ENCODE data around the gene NTMT2.

Gene NTMT2

GRCh38 chr1:170210142-170210541 is 64.4 kb downstream of the NTMT2 start:
- no peak for DNase-seq (ENCODE audit: low read depth)

- DNase-seq (ENCODE audit: low read depth), result no peak
Observed at GRCh38 chr1:170213596-170213995, 67.8 kb downstream of the NTMT2 start.

- no peak for DNase-seq (ENCODE audit: low read depth)
Observed at GRCh38 chr1:170214117-170215032, 68.6 kb downstream of the NTMT2 start.

GRCh38 chr1:170215072-170215885 is 69.5 kb downstream of the NTMT2 start:
- DNase-seq (ENCODE audit: low read depth), result no peak

- no peak for DNase-seq (ENCODE audit: low read depth)
Observed at GRCh38 chr1:170217517-170218256, 71.9 kb downstream of the NTMT2 start.

GRCh38 chr1:170218257-170218650 is 72.5 kb downstream of the NTMT2 start:
- no peak for DNase-seq (ENCODE audit: low read depth)
